ENCODE measurements around the gene IFIT3.

Gene IFIT3

DNA sequence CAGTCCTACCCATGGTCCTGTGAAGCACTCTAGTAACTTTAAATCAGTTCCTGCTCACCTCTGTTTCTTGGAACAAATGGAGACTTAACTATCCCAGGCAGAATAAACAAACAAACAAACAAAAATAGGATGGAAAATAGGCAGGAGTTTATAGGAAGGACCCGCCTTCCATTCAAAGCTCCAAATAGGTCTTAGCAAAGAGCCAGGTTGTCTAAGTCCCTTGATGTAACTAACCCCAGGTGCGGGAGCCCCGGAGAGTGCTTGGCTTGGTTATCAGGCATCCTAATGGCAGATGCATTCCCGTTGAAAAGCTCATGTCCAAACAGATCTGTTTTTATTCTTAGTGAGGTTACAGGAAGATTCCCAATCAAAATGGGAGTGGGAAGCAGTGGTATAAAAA is 23.8 kb upstream of the IFIT3 start:
- Histone ChIP-seq H3K4me2 (ENCODE audit: low read length) (no peak overlapping the region), H3K4me1 (peaks cover 11% of the 10 kb centered on the region), H3K79me2 (no peaks in the 10 kb centered on the region), H3K9ac (no peak overlapping the region), H3K27me3 (ENCODE audit: control insufficient read depth, insufficient read depth, low read length) (no peaks in the 10 kb centered on the region), H2AFZ (no peak overlapping the region), H3K9me3 (ENCODE audit: control insufficient read depth, low read length) (no peaks in the 10 kb centered on the region), H3K27ac (no peak overlapping the region), H3K4me3 (ENCODE audit: low read depth, low read length) (no peak overlapping the region), H3K36me3 (ENCODE audit: control insufficient read depth, insufficient read depth, low read length) (no peaks in the 10 kb centered on the region)
- TF ChIP-seq, protein P1, sequence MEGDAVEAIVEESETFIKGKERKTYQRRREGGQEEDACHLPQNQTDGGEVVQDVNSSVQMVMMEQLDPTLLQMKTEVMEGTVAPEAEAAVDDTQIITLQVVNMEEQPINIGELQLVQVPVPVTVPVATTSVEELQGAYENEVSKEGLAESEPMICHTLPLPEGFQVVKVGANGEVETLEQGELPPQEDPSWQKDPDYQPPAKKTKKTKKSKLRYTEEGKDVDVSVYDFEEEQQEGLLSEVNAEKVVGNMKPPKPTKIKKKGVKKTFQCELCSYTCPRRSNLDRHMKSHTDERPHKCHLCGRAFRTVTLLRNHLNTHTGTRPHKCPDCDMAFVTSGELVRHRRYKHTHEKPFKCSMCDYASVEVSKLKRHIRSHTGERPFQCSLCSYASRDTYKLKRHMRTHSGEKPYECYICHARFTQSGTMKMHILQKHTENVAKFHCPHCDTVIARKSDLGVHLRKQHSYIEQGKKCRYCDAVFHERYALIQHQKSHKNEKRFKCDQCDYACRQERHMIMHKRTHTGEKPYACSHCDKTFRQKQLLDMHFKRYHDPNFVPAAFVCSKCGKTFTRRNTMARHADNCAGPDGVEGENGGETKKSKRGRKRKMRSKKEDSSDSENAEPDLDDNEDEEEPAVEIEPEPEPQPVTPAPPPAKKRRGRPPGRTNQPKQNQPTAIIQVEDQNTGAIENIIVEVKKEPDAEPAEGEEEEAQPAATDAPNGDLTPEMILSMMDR (IDR thresholded peaks at IDR 0.05) = no peak

DNA sequence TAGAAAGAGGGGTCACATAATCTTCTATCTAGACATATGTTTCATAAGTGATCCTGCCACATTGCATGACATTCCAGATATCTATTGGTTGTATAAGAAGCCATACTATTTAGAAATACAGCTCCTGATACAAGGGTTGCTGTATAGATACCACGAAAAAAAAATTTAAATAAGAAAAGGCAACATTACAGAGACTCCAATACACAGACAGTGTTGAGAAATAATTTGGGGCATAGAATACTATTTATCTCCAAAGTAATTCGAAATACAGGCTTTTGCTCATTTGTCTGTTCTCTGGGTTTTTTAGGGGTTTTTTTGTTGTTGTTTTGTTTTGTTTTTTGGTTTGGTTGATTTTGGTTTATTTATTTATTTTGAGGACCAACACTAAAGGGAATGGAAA is 23.4 kb upstream of the IFIT3 start:
- no peak overlapping the region for H3K4me3 ChIP-seq (ENCODE audit: low read depth, low read length)
- no peak overlapping the region for H3K4me2 ChIP-seq (ENCODE audit: low read length)
- H3K27me3 ChIP-seq (ENCODE audit: control insufficient read depth, insufficient read depth, low read length) = no peaks in the 10 kb centered on the region
- no peak overlapping the region for H3K9ac ChIP-seq
- H3K79me2 ChIP-seq = no peaks in the 10 kb centered on the region
- H3K36me3 ChIP-seq (ENCODE audit: control insufficient read depth, insufficient read depth, low read length) = no peaks in the 10 kb centered on the region
- H3K9me3 ChIP-seq (ENCODE audit: control insufficient read depth, low read length) = no peaks in the 10 kb centered on the region
- no peak overlapping the region for H3K27ac ChIP-seq
- peaks cover 11% of the 10 kb centered on the region for H3K4me1 ChIP-seq
- H2AFZ ChIP-seq = no peak overlapping the region
- TF ChIP-seq, protein P1 (IDR thresholded peaks at IDR 0.05) = no peak

DNA sequence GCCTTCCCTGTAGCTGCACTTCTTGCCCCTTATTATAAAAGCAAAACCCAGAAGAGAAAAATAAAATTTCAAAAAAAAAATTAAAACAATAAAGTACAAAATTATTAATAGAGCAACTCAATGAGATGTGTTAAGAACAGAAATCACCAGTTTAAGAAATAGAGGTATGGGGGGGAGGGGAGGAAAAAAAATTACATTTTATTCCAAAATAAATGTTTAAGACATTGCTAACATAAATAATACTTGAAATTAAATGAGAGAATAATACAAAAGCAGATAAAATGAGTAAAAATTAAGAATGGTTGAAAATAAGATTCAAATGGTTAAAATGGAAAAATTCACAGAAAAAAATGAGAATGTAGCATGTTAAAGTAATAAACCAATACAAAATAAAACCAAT is 22.9 kb upstream of the IFIT3 start:
- Histone ChIP-seq H3K4me3 (ENCODE audit: low read depth, low read length) (no peak overlapping the region), H3K27ac (no peak overlapping the region), H3K4me1 (peaks cover 11% of the 10 kb centered on the region), H3K27me3 (ENCODE audit: control insufficient read depth, insufficient read depth, low read length) (no peaks in the 10 kb centered on the region), H3K79me2 (no peaks in the 10 kb centered on the region), H3K36me3 (ENCODE audit: control insufficient read depth, insufficient read depth, low read length) (no peaks in the 10 kb centered on the region), H3K9ac (no peak overlapping the region), H3K9me3 (ENCODE audit: control insufficient read depth, low read length) (no peaks in the 10 kb centered on the region), H3K4me2 (ENCODE audit: low read length) (no peak overlapping the region), H2AFZ (no peak overlapping the region)
- TF ChIP-seq, protein P1 (IDR thresholded peaks at IDR 0.05) = no peak

DNA sequence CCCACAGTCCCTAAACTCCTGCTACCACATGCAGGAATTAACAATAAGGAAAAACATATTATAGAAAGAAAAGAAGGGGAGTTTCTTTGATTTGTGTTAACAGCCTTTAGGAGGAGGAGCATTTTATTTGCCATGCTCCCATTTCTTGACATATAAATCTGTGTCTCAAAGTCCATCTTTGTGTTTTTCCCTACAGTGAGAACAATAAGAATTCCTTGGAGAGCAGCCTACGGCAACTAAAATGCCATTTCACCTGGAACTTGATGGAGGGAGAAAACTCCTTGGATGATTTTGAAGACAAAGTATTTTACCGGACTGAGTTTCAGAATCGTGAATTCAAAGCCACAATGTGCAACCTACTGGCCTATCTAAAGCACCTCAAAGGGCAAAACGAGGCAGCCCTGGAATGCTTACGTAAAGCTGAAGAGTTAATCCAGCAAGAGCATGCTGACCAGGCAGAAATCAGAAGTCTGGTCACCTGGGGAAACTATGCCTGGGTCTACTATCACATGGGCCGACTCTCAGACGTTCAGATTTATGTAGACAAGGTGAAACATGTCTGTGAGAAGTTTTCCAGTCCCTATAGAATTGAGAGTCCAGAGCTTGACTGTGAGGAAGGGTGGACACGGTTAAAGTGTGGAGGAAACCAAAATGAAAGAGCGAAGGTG is 21.9 kb upstream of the IFIT3 start:
- Histone ChIP-seq H2AFZ (no peak overlapping the region), H3K27me3 (ENCODE audit: control insufficient read depth, insufficient read depth, low read length) (no peaks in the 10 kb centered on the region), H3K9me3 (ENCODE audit: control insufficient read depth, low read length) (no peaks in the 10 kb centered on the region), H3K27ac (no peak overlapping the region), H3K36me3 (ENCODE audit: control insufficient read depth, insufficient read depth, low read length) (no peaks in the 10 kb centered on the region), H3K4me2 (ENCODE audit: low read length) (no peak overlapping the region), H3K79me2 (no peaks in the 10 kb centered on the region), H3K9ac (no peak overlapping the region), H3K4me3 (ENCODE audit: low read depth, low read length) (no peak overlapping the region), H3K4me1 (peaks cover 11% of the 10 kb centered on the region)
- TF ChIP-seq, protein P1 (IDR thresholded peaks at IDR 0.05) = no peak
